Sciatic nerve (tissue), 2 donors: ENCODE data around the gene BNIP1. TPM values are rescaled to one million over a fixed set of nuclear protein-coding genes. Genes with fewer than 3 reads are reported as not detected.
"Not testable (repeated sequence)": the region's sequence is repeated elsewhere in the genome, so short reads cannot be mapped to it uniquely, and the experiment has no call there.

ENCODE experiments used
- ATAC-seq: fragments of 200-7000 bp; cut with Tn5 transposase; one replicate; pipeline ENCODE4 v1.9.1; 2020; ENCODE audit warnings: mild to moderate bottlenecking, moderate library complexity
- DNase-seq: peaks from one replicate; pipeline ENCODE4 v3.0.0-alpha.2; 2020; ENCODE audit warnings: low spot score
- intact Hi-C: fragments of 100-400 bp; cut with DNase I; formaldehyde crosslinking; loops from one replicate; pipeline ENCODE4 v1.14.2; 2022
- total RNA-seq: library from RNA; stranded (reverse); fragmentation: NEBNext Ultra II Directional; extraction: Animal tissue kit (Norgen Biotek cat#: 25700); gene quantifications from one replicate; pipeline ENCODE4 v1.2.1, GENCODE V29; 2021
- donor health status: DM: no; HTN: no; CAD: no.
- donor health status: DM: no; HTN: no; CAD: no.

The BNIP1 gene, protein sequence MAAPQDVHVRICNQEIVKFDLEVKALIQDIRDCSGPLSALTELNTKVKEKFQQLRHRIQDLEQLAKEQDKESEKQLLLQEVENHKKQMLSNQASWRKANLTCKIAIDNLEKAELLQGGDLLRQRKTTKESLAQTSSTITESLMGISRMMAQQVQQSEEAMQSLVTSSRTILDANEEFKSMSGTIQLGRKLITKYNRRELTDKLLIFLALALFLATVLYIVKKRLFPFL
- total RNA-seq = 8.3 TPM

DNA sequence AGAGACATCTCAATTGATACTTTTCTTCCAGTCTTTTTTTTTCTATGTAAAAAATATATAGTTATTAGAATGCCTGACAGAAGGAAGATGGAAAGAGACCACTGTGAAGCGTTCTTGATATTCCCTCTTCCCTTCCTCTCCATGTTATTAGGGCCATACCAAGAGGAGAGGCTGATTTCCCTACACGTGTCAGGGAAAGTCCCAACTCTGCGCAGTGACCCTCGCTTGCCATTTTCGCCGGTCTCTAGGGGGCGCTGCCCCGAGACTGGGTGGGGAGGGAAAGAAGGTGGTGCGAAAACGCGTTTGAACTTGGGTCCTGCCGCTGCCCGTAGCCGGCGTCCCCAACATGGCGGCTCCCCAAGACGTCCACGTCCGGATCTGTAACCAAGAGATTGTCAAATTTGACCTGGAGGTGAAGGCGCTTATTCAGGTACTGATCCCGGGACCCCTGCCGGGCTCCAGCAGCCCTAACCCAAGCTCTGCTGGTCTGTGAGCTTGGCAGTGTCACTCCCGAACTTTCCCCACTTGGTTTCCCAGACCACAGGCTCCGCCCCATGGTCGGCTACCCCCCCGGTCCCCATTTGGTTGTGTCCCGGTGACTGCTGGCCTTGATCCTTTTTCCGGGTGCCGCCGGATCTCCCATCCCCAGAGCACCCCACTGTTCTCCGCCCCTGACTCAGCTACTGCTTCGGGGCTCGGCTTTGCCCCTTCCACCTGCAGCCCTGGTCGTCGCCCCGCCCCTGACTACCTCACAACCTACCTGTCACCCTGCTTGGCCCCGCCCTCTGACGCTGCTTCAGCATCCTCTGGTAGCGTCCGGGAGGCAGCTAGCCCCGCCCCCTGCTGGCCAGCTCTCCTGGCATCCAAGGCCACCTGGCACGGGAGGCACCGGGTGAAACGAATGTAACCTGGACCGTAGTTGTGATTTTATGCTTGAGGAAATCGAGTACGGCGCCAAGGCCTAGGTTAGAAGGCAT is at the start of gene BNIP1:
BNIP1 (plus strand) TSS at position 332 of the 977 bp plus-strand sequence; CDS start at position 347, 15 bp downstream.
- ATAC-seq (peak; percentile 97), DNase-seq (peak; percentile 98)
- intact Hi-C loops = no loop called here

DNA sequence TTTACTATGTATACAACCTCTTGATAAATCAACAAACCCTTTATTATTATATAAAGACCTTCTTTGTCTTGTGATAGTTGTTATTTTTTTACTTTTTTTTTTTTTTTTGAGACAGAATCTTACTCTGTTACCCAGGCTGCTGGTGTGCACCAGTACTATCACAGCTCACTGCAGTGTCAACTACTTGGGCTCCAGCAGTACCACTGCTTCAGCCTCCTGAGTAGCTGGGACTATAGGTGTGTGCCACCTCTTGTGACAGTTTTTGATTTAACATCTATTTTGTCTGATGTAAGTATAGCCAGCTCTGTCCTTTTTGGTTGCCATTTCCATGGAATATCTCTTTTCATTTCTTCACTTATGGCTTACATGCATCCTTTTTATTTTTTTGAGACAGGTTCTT is 45.5 kb upstream of the BNIP1 start:
- intact Hi-C loops = no loop called here
- ATAC-seq = no peak
- DNase-seq = no peak

DNA sequence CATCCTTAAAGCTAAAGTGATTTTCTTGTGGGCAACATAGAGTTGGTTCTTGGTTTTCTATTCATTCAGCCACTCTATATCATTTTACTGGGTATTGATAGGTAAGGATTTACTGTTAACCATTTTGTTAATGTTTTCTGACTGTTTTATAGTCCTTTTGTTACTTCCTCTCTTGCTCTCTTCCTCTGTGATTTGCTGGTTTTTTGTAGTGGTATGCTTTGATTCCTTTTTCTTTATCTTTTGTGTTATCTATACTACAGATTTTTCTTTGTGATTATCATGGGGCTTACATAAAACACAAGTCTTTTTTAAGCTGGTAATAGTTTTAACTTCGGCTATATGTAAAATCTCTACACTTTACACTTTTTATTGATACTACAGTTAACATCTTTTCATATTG is 44.9 kb upstream of the BNIP1 start:
- no peak for ATAC-seq

DNA sequence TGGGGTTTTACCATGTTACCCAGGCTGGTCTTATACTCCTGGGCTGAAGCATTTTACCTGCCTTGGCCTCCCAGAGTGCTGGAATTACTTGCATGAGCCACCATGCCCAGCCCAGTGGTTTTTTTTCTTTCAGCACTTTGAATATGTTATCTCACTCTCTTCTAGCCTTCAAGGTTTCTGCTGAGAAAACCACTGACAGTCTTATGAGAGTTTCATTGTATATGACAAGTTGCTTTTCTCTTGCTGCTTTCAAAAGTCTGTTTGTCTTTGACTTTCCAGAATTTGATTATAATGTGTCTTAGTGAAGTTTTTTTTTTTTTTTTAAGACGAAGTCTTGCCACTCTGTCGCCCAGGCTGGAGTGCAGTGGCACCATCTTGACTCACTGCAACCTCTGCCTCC is 43.1 kb upstream of the BNIP1 start:
- ATAC-seq (no peak), DNase-seq (no peak)
- intact Hi-C loops = loop anchor here (5.0 kb wide), 1 partner anchor 1309 kb away; no protein-coding TSS in a partner anchor

More for the DNA sequence above, 44.9 kb upstream of the BNIP1 start:
- DNase-seq = no peak
- intact Hi-C loops = no loop called here

DNA sequence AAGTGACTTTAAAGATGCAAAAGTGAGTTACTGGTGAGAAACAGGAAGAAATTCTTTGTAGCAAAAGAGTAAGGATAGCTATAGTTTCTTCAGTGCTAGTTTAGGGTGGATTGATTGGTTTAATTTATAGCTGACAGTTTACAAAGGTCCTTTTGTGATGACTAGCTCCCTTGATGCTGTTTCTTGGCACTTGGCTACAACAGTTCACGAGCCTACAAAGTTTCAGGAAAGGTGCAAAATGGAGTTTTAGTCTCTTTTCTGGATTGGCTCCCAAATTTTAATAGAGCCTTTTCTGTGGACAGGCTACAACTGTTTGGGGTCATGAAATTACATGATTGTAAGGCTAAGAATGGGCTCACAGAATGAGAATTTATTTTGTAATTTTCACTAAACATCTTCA is 40.9 kb upstream of the BNIP1 start:
- intact Hi-C loops = loop anchor here (5.0 kb wide), 1 partner anchor 1311 kb away; no protein-coding TSS in a partner anchor
- ATAC-seq = no peak
- no peak for DNase-seq

DNA sequence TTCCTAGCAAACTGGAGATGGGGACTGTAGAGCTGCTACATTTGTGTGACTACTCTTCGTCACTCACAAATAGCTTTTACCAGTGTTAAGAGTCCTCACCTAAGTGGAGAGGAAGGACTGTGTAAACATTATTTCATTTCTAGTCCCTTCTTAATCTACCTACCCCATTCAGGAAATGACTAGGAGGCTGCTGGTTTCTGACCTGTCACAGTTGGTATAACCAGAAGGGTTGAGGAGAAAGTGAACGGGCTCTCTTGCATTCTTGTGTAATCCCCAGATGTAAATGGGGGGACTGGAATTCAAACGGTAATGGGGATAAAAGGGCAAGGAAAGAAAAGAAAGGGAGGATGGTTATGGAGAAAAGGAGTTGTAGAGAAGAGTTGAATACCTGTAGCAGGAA is 35.4 kb upstream of the BNIP1 start:
- intact Hi-C loops = no loop called here
- DNase-seq (no peak), ATAC-seq (no peak)

DNA sequence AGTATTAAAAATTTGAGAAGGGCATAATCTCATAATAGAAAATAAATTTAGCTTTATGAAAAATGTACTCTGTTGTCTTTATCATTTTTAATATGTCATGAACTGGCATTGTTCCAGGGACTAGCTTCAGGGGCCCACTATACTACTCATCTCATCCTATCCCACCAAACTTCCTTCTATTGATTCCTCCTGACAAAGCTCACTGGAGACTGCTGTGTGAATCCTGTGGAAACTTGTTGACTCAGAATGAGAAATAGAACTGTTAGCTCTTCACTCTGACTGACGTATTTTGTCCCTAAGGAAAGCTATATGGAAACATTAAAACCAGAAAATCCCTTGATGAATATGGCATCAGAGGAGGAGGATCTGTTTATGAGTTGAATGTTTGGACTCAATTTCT is 29.8 kb upstream of the BNIP1 start:
- no peak for ATAC-seq
- DNase-seq = no peak
- intact Hi-C loops = no loop called here

DNA sequence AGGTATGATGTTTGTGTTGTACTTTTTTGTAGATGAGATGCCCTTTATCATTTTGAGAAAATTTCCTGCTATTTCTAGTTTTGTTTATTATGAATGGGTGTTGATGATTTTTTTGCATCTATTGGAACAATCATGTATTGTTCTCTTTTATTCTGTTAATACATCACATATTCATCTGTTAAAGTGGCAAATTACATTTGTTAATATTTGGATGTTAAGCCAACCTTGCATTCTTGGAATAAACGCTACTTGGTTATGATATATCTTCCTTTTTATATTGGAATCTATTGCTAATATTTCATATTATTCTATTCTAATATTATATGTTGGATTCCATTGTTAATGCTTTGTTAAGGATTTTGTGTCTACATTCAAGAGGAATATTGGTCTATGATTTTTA is 24.6 kb upstream of the BNIP1 start:
- DNase-seq (no peak), ATAC-seq (no peak)
- intact Hi-C loops = no loop called here

DNA sequence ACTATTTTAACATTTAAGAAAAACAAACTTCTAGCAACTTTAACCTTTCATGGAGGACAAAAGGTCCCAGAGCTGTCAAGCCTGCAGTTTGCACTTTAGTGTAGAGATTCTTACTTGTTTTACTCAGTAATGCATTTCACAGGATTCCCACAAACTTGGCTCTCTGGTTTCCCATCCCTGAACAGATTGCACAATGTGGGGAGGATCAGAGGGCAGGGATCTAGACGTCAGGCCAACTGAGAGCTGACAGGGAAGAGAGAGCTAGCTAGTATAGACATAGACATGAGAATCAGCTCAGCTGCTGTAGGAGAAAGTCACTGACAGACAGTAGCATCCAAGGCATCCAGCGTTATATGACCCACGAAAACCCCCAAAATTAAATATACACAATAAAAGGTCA is 20.9 kb upstream of the BNIP1 start:
- ATAC-seq = peak; percentile 83
- no peak for DNase-seq
- intact Hi-C loops = no loop called here

DNA sequence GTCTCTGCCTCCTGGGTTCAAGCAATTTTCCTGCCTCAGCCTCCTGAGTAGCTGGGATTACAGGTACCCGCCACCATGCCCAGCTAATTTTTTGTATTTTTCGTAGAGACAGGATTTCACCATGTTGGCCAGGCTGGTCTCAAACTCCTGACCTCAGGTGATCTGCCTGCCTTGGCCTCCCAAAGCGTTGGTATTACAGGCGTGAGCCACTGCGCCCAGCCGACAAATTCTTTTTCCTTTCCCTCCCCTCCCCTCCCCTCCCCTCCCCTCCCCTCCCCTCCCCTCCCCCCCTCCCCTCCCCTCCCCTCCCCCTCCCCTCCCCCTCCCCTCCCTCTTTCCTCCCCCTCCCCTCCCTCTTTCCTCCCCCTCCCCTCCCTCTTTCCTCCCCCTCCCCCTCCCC is 12.2 kb upstream of the BNIP1 start:
- DNase-seq, intact Hi-C loops, ATAC-seq: not testable (repeated sequence)

DNA sequence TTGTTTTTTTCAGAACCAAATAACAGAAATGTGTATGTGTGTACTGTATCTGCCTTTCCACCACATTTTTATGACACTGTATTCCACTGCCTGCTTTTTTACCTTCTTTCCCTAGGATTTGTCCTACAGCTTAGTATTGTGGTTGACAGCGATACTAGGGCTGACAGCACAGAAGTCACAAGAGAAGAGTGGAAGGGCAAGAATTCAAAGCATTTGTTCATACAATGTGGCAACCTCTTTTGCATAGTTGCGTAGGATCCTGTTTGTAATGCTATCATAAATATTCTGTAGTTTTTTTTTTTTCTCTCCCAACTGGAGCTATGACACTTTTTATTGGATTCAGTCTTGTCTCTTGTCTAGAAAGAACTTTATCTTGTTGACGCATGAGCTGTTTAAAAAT is 5.6 kb upstream of the BNIP1 start:
- no peak for DNase-seq
- no peak for ATAC-seq
- intact Hi-C loops = no loop called here

DNA sequence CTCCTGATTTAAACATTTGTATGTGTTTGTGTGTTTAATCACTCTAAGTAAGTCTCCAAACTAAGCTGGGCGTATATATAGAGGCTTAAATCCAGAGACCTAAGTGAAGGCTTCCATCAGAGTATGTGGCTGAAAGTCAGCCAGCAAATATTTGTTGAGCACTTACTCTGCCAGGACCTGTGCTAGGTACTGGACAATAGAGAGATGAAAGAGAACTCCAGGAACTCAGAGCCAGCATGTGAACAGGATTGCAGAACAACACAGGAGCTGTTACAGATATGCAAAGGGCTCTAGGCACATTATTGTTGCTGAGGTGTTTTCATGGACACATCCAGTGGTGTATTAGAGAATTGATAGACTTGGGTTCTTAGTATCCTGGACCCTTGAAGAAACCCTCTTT is 4.7 kb upstream of the BNIP1 start:
- ATAC-seq = no peak
- intact Hi-C loops = no loop called here

DNA sequence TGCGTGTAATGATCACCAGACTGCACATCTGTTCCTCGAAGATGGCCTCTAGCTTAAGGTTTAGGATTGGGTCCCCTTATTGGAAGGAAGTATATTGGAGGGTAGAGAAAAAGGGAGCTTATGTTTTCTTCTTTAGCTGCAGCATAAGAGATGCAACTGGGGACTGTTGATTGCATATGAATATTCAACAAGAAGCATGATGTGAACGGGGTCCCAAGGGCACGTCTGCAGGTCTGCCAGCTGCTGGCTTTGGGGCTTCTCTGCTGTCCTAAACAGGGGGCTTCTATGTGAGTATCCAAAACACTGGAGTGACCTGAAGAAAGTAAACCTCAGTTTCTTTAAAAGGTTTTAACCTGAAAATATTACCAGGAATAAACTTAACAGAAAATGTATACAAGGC is 3.6 kb upstream of the BNIP1 start:
- ATAC-seq (no peak), DNase-seq (no peak)
- intact Hi-C loops = no loop called here

More for the DNA sequence above, 4.7 kb upstream of the BNIP1 start:
- DNase-seq = no peak

DNA sequence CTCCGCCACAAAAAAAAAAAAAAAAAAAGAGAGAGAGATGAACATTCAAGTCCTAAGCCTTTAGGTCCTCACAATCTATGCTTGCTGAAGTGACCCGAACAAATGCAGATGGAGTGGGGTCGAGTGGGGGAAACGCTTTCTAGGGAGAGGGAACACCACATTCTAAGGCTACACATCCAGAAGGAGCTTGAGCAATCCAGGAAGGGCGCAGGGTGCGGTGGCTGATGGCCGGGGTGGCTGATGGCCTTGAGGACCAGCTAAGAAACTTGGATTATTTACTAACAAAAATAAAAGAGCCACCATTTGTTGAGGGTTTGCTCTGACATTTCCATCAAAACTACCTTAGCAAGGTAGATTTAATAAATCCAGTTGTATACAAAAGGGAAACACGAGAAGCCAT is 764 bp upstream of the BNIP1 start:
- ATAC-seq = no peak
- no peak for DNase-seq
- intact Hi-C loops = no loop called here

DNA sequence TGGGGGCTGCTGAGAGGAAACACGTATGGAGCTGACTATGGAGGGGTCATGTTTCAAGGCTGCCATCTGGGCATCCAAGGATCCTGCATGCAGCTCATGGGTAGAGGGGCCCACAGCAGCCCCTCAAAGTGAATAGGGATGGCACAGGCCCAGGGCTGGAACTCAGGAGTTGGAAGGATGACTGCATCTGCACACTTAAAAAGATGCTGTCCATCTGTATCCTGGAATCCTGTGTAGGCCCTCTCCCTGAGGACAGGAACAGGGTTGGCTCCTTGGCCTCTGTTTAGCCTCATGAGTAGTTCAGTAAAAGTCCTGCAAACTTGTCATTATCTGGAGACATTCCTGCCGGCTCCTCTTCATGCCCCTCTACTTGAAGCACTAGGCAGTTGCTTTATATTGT is 4.0 kb downstream of the BNIP1 start:
- no peak for ATAC-seq
- intact Hi-C loops = no loop called here
- no peak for DNase-seq

DNA sequence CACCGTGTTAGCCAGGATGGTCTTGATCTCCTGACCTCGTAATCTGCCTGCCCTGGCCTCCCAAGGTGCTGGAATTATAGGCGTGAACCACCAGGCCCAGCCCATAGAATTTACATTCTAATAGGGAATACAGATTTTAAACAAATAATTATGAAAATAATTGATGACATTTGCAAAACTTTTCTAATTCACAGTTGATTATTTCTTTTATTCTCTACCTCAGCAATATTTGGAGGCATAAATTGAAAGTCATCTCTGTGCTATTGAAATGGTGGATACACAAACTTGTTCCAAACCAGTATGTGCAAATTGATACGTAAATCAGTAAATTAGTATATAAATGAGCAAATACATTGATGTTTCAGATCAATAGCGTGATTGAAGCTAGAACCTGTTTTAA is 8.2 kb downstream of the BNIP1 start:
- intact Hi-C loops = no loop called here
- ATAC-seq = no peak

DNA sequence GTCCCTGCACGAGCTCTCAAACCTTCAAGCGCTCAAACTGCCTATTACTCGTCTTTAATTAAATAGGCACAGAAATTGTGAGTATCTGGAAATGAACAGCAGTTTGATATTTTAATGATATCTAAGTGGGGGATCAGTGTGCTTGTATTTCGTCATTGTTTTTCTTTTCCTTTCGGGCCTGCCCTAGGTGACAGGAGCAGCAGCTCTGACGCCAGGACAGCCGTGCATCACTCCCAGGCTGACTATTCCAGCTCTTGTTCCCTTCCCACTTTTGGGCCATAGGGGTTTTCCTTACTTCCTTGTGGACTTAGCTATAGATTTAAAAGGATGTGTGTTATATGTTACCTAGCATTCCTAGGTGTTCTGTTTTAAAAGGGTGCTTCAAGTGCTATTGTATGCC is 9.5 kb downstream of the BNIP1 start:
- ATAC-seq (no peak), DNase-seq (no peak)
- intact Hi-C loops = no loop called here

More for the DNA sequence above, 8.2 kb downstream of the BNIP1 start:
- no peak for DNase-seq

DNA sequence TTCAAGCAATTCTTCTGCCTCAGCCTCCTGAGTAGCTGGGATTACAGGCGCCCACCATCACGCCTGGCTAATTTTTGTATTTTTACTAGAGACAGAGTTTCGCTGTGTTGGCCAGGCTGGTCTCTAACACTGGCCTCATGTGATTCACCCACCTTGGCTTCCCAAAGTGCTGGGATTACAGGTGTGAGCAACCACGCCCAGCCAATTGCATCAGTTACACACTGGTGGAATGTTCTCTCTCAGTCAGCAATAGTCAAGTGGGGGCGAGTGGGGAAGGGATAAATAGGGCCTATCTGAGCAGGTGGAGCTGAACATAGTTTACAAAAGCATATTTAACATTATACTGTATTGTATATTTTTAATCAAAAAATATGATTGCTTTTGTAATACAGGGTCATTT is 10.3 kb downstream of the BNIP1 start:
- ATAC-seq, intact Hi-C loops, DNase-seq: not testable (repeated sequence)

DNA sequence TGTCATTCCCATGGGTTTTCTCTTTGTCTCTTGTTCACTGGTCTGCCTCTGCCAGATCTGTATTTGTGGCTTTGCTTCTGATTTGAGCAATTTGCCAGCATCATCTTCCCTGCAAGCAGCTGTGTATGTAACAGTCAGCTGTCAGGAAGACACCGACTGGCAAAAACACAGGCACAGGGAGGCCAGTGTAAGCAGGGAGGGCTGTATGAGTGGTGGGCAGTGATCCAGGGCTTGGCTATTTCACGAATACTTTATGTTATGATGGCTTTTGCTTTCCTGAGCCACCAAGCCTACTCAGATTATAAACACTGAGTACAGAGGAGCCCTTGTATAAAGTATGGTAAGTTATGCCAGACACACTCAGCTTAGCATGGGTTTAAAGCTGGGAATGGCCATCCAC is 11.6 kb downstream of the BNIP1 start:
- no peak for DNase-seq
- intact Hi-C loops = no loop called here
- no peak for ATAC-seq

DNA sequence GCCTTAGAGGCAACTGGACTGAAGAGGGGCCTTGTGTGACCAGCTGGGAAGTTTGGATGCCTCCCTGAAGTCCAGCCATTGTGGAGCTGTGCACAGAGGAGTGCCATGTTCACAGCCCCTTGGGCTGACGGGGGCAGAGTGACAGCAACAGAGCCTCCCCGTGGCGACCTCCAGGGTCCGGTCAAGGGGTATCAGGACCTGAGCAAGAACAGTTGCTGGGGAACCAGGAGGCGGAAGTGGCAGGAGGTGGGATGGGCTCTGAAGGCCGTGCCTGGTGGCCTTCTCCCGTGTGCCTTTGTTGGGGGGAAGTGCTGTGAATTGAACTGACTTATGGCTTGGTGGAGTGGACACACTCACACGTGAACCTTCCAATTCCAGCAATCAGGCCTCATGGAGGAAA is 14.0 kb downstream of the BNIP1 start:
- ATAC-seq (no peak), DNase-seq (no peak)
- intact Hi-C loops = no loop called here
